Lung (tissue), 12 donors: ENCODE measurements around the gene GSTO2. TPM values are rescaled to one million over a fixed set of nuclear protein-coding genes. Genes with fewer than 3 reads are reported as not detected.

Source experiments
- ATAC-seq: fragments of 200-7000 bp; cut with Tn5 transposase; one replicate; pipeline ENCODE4 v1.9.1; 2020; ENCODE audit warnings: moderate number of reproducible peaks; ENCODE audit not compliant: insufficient read depth, low FRiP score
- DNase-seq, 3 donors: peaks; one replicate each; pipeline ENCODE4 v3.0.0-alpha.2; 2013 to 2017
- H3K27ac ChIP-seq, 2 donors: one replicate each; pipeline ENCODE4 v1.5.1; 2013; ENCODE audit warnings: mild to moderate bottlenecking in 2 of 2, moderate library complexity in 2 of 2, control low read depth in 1 of 2, inconsistent platforms in 1 of 2, low read depth in 1 of 2, low read length in 1 of 2
- H3K27me3 ChIP-seq, 3 donors: one replicate each; pipeline ENCODE4 v1.5.1; 2013; ENCODE audit warnings: low read length in 2 of 3; ENCODE audit not compliant: control insufficient read depth in 3 of 3, insufficient read depth in 3 of 3
- H3K36me3 ChIP-seq, 4 donors: one replicate each; pipeline ENCODE4 v1.5.1; 2013; ENCODE audit warnings: low read length in 4 of 4, mild to moderate bottlenecking in 1 of 4, moderate library complexity in 1 of 4; ENCODE audit not compliant: control insufficient read depth in 4 of 4, insufficient read depth in 4 of 4
- H3K4me1 ChIP-seq, 5 donors: one replicate each; pipeline ENCODE4 v1.5.1; 2013; ENCODE audit warnings: low read length in 5 of 5, mild to moderate bottlenecking in 2 of 5, moderate library complexity in 1 of 5; ENCODE audit not compliant: control insufficient read depth in 5 of 5, insufficient read depth in 5 of 5
- H3K4me3 ChIP-seq: one replicate; pipeline ENCODE4 v1.5.1; 2013; ENCODE audit warnings: mild to moderate bottlenecking, control low read depth, moderate library complexity
- H3K9ac ChIP-seq, 2 donors: one replicate each; pipeline ENCODE4 v1.5.1; 2013; ENCODE audit warnings: low read length in 2 of 2, control low read depth in 1 of 2; ENCODE audit not compliant: insufficient read depth in 1 of 2
- H3K9me3 ChIP-seq, 4 donors: one replicate each; pipeline ENCODE4 v1.5.1; 2013; ENCODE audit warnings: low read length in 3 of 4, mild to moderate bottlenecking in 1 of 4, moderate library complexity in 1 of 4; ENCODE audit not compliant: control insufficient read depth in 4 of 4, insufficient read depth in 3 of 4
- CTCF ChIP-seq: IDR thresholded peaks from 2 replicates; pipeline ENCODE4 v1.5.1; 2012; ENCODE audit warnings: mild to moderate bottlenecking; ENCODE audit errors: control extremely low read depth, extremely low read depth
- WGBS, 2 donors: extraction: QIAGEN DNeasy Blood & Tissue Kit; methylation state at CpG; one replicate each; pipeline ENCODE4 v1.1.7; 2013; 5-methylcytosine and 5-hydroxymethylcytosine counted together
- polyA plus RNA-seq, 2 donors: library from polyadenylated mRNA; stranded (reverse); fragments of 200-250 nt; gene quantifications; one replicate each; pipeline ENCODE4 v1.2.1, GENCODE V29; 2013
- total RNA-seq, 2 donors: library from RNA; depleted of rRNA in 1 of 2; stranded (reverse); fragments of >200 nt in 1 of 2; gene quantifications; one replicate each; pipeline ENCODE4 v1.2.1, GENCODE V29; 2014 to 2021
- donor health status: control.
- donor health status: control.
- donor health status: Bipolar disorder and iron deficiency.
- donor health status: healthy.
- donor health status: DM: yes; HTN: yes; CAD: no.

GSTO2 gene
- total and polyA plus RNA-seq, 4 donors, result 6.6 to 25.9 (median 12.1) TPM

DNA sequence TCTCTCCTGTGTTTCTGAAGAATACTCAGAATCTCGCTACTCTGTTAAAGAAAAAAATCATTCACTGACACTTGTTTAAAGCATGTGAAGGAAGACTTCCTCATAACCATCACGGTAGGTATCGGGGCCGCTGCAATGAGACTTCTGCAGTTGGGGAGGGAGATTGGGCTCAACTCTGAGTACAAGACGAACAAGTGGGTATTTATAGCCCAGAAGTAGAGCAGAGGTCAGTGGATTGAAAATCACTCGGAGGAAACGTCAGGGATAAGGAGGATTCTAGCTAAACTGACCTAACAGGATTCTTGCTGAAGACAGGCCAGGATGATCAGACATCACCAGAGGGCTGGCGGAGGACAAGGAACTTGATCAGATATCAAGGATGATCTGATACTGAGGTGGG, 35.9 kb downstream of the GSTO2 start:
- TF ChIP-seq CTCF, result no peak
- Histone ChIP-seq H3K27me3 (no peaks in the 10 kb centered on the region), H3K9ac (no peak overlapping the region), H3K4me1 (peaks cover 0 to 22% (median 13%) of the 10 kb centered on the region in 5 donors), H3K27ac (peak overlapping the region; percentile 18 to 70), H3K36me3 (no peaks in the 10 kb centered on the region), H3K4me3 (no peak overlapping the region), H3K9me3 (no peaks in the 10 kb centered on the region)
- WGBS, 2 donors, result 67 to 82% methylated on average over 8 of the region's 8 CpGs
- DNase-seq, result no peak
- no peak for ATAC-seq

DNA sequence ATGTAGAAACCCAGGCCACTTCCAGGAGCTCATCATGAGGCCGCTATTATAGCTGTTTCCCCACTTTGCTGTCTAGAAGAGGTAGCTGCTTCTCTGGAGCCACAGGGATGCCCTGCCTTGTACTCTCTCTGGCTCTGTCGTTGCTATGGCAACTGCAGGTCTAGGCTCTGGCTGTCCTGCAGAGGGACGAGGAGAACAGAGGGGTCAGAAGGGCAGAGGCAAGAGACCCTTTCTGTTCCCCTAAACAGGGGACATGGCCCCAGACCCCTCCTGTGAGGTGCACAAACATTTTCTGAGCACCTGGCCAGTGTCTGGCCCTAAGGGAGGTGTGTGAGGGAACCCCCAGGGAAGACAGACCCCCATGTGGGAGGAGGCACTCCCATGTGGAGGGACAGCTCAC, 37.9 kb downstream of the GSTO2 start:
- Histone ChIP-seq H3K9me3 (no peaks in the 10 kb centered on the region), H3K4me3 (no peak overlapping the region), H3K27me3 (no peaks in the 10 kb centered on the region), H3K36me3 (peaks cover 0 to 6% (median 2%) of the 10 kb centered on the region in 4 donors), H3K9ac (no peak overlapping the region), H3K4me1 (peaks cover 0 to 24% (median 0%) of the 10 kb centered on the region in 5 donors), H3K27ac (no peak overlapping the region)
- 75 to 92% methylated on average over 3 of the region's 3 CpGs for WGBS, 2 donors
- TF ChIP-seq CTCF, result no peak
- no peak for ATAC-seq
- no peak for DNase-seq

GRCh38 chr10:104307576-104308438, 38.8 kb downstream of the GSTO2 start:
- WGBS, 2 donors, result 76 to 86% methylated on average over 10 of the region's 10 CpGs
- Histone ChIP-seq H3K4me3 (no peak overlapping the region), H3K4me1 (peaks cover 0 to 32% (median 0%) of the 10 kb centered on the region in 5 donors), H3K9ac (no peak overlapping the region), H3K36me3 (peaks cover under 1 to 12% (median 9%) of the 10 kb centered on the region in 4 donors), H3K9me3 (no peaks in the 10 kb centered on the region), H3K27ac (peak overlapping the region; percentile 21 to 43), H3K27me3 (no peaks in the 10 kb centered on the region)
- TF ChIP-seq CTCF, result no peak
- no peak for ATAC-seq
- no peak for DNase-seq
